Colonic mucosa (tissue), 4 donors: ENCODE data around the gene NCK2. TPM values are rescaled to one million over a fixed set of nuclear protein-coding genes. Genes with fewer than 3 reads are reported as not detected.

Experiments used
- DNase-seq: peaks from one replicate; pipeline ENCODE4 v3.0.0-alpha.2; 2020
- H3K27ac ChIP-seq: fragments of 200-600 bp; one replicate; pipeline ENCODE4 v1.8.0; 2021
- H3K27me3 ChIP-seq: fragments of 200-600 bp; one replicate; pipeline ENCODE4 v1.8.0; 2021
- H3K36me3 ChIP-seq: fragments of 200-600 bp; one replicate; pipeline ENCODE4 v1.8.0; 2021
- H3K4me1 ChIP-seq: fragments of 200-600 bp; one replicate; pipeline ENCODE4 v1.8.0; 2021; ENCODE audit warnings: mild to moderate bottlenecking
- H3K4me3 ChIP-seq: fragments of 200-600 bp; one replicate; pipeline ENCODE4 v1.8.0; 2021
- H3K9ac ChIP-seq, 2 donors: one replicate each; pipeline ENCODE4 v1.7.0; 2013; ENCODE audit warnings: control low read depth in 2 of 2, low read depth in 2 of 2, low read length in 2 of 2
- H3K9me3 ChIP-seq: fragments of 200-600 bp; one replicate; pipeline ENCODE4 v1.8.0; 2021
- intact Hi-C: fragments of 100-400 bp; cut with DNase I; formaldehyde crosslinking; loops from one replicate; pipeline ENCODE4 v1.14.1; 2022
- total RNA-seq, 2 donors: library from RNA; stranded (reverse); fragmentation: NEBNext Ultra II Directional in 1 of 2; extraction: Animal tissue kit (Norgen Biotek cat#: 25700) in 1 of 2; gene quantifications; one replicate each; pipeline ENCODE4 v1.2.1, GENCODE V29; 2021
- TF ChIP-seq, protein P1 (sequence below): fragments of 200-600 bp; IDR thresholded peaks from one replicate; pipeline ENCODE4 v1.8.0; 2022; ENCODE audit warnings: antibody characterized with exemption, mild to moderate bottlenecking
- donor health status: healthy.
- donor health status: DM: no; HTN: no; CAD: no.
- donor health status: DM: no; HTN: no; CAD: no.

The NCK2 gene
- total RNA-seq, 2 donors from 2014 or later, result 51.3 to 67.5 TPM

DNA sequence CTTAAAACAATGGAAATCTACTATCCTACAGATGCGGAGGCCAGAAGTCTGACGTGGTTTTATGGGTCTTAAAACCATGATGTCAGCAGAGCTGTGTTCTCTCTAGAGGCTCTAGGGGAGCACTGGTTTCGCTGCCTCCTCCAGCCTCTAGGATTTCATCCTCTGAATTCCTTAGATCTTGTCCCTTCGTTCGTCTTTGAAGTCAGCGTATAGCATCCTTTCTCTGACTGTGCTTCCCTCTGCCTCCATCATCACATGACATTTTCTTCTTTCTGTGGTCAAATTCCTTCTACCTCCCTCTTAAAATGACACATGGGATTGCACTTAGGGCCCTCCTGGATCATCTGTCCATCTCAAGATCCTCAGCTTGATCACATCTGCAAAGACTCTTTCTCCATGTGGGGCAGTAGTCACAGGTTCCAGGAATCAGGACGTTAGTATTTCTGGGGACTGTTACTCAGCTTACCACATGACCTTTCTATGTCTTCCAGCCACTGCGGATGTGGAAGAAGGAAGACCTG, 22.7 kb upstream of the NCK2 start:
- H3K36me3 ChIP-seq, result no peaks in the 10 kb centered on the region
- no peaks in the 10 kb centered on the region for H3K4me1 ChIP-seq
- no peak overlapping the region for H3K4me3 ChIP-seq
- intact Hi-C loops, result no loop called here
- DNase-seq, result no peak
- no peaks in the 10 kb centered on the region for H3K9me3 ChIP-seq
- H3K27ac ChIP-seq, result no peak overlapping the region
- TF ChIP-seq, protein P1, sequence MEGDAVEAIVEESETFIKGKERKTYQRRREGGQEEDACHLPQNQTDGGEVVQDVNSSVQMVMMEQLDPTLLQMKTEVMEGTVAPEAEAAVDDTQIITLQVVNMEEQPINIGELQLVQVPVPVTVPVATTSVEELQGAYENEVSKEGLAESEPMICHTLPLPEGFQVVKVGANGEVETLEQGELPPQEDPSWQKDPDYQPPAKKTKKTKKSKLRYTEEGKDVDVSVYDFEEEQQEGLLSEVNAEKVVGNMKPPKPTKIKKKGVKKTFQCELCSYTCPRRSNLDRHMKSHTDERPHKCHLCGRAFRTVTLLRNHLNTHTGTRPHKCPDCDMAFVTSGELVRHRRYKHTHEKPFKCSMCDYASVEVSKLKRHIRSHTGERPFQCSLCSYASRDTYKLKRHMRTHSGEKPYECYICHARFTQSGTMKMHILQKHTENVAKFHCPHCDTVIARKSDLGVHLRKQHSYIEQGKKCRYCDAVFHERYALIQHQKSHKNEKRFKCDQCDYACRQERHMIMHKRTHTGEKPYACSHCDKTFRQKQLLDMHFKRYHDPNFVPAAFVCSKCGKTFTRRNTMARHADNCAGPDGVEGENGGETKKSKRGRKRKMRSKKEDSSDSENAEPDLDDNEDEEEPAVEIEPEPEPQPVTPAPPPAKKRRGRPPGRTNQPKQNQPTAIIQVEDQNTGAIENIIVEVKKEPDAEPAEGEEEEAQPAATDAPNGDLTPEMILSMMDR, result no peak
- no peaks in the 10 kb centered on the region for H3K27me3 ChIP-seq
- H3K9ac ChIP-seq, result no peak overlapping the region

DNA sequence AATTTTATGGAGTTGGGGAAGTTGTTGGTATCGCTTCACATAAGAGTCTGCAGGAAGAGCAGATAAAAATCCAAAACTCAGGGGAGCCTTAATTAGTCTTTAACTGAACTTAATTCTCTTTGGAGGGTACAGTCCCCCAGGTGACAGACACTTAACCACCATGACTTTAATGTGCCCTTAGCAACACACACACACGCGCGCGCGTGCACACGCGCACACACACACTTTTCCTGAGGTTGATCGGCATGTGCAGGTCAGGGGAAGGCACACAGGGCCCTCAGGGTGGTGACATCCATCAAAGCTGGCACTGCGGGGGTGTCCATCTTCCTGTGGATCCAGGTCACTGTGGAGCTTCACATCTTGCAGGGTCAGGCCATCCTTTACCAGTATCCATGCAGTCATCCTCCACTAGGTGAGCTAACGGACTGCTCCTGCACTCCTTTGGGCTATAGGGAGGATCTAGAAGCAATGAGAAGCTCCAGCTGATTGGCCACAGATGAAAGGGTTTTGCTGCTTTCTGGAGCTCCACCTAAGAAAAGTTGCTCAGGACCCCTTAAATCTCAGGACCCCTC, 21.9 kb upstream of the NCK2 start:
- DNase-seq, result no peak
- TF ChIP-seq, protein P1, result no peak
- Histone ChIP-seq H3K27ac (no peak overlapping the region), H3K27me3 (no peaks in the 10 kb centered on the region), H3K9me3 (no peaks in the 10 kb centered on the region), H3K4me1 (no peaks in the 10 kb centered on the region), H3K36me3 (no peaks in the 10 kb centered on the region), H3K4me3 (no peak overlapping the region), H3K9ac (no peak overlapping the region)
- intact Hi-C loops, result no loop called here

DNA sequence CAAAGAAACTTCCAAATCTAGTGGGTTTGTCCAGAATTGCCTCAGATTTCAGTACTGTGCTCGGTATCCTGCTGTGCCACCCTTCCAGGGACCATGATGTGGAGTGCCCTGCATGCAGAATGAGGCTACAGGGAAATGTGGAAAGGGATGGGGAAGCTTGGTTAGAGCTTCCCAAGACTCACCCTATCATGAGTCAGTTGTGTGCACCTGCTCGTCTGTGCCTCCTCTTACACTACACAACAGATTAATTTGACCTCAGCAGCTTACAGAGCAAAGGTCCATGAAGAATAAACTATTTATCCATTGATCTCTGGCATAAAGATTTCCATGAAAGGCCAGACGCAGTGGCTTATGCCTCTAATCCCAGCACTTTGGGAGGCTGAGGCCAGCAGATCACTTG, 21.3 kb upstream of the NCK2 start:
- Histone ChIP-seq H3K4me3 (no peak overlapping the region), H3K9me3 (no peaks in the 10 kb centered on the region), H3K9ac (no peak overlapping the region), H3K27me3 (no peaks in the 10 kb centered on the region), H3K27ac (no peak overlapping the region), H3K4me1 (no peaks in the 10 kb centered on the region), H3K36me3 (no peaks in the 10 kb centered on the region)
- TF ChIP-seq, protein P1, result no peak
- intact Hi-C loops, result no loop called here
- no peak for DNase-seq

DNA sequence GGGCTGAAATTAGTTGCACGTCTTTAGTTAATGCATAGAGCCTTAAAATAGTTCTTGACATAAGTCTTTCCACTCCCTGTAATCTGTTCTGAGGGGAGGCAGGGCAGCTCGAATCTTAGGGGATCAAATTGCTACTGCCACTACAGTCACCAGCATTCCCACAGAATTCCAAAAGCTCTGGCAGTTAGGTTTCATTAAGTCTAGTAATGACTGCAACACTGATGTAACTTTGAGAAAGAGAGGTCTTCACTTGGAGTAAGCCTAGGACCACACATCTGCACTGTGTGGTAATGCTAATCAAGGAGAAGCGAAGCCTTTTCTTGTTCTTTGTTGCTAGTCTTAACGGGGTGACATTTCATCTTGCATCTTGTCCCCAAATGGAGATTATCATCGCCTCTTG, 19.3 kb upstream of the NCK2 start:
- TF ChIP-seq, protein P1, result no peak
- Histone ChIP-seq H3K27ac (no peak overlapping the region), H3K36me3 (no peaks in the 10 kb centered on the region), H3K27me3 (no peaks in the 10 kb centered on the region), H3K9ac (no peak overlapping the region), H3K4me3 (no peak overlapping the region), H3K4me1 (no peaks in the 10 kb centered on the region), H3K9me3 (no peaks in the 10 kb centered on the region)
- intact Hi-C loops, result no loop called here
- DNase-seq, result no peak

DNA sequence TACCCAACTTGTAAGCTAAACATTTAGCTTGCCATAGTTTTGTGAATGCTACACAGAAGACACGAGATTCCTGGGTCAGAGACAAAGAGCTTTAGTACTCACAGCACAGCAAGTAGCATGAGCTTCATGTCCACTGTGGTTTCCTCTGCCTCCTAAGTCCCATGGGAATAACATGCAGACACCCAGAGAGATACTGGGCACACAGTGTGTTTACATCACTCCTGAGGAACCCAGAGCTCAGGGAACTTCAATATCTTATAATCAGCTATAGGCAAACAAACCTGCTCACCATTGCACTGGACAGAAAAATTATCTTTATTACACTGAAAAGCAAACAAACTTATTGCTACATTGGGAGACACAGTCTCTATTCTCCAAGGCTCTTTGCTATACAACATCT, 14.5 kb upstream of the NCK2 start:
- Histone ChIP-seq H3K27me3 (no peaks in the 10 kb centered on the region), H3K9me3 (no peaks in the 10 kb centered on the region), H3K36me3 (no peaks in the 10 kb centered on the region), H3K4me3 (no peak overlapping the region), H3K4me1 (no peaks in the 10 kb centered on the region), H3K9ac (no peak overlapping the region), H3K27ac (no peak overlapping the region)
- no peak for DNase-seq
- TF ChIP-seq, protein P1, result no peak
- intact Hi-C loops, result no loop called here
